GM12878 (cell line): Measurements from ENCODE around the gene C15orf40.

Experiments used
- CHD4 ChIP-seq: fragments of 200-600 bp; sonication (generic); IDR thresholded peaks from 2 replicates; pipeline ENCODE4 v1.6.1; 2016; ENCODE audit warnings: mild to moderate bottlenecking
- HCFC1 ChIP-seq: fragments of 150-350 bp; IDR thresholded peaks from 2 replicates; pipeline ENCODE4 v1.6.1; 2014; ENCODE audit warnings: low read length
- NR2F1 ChIP-seq: fragments of 450-650 bp; conservative IDR thresholded peaks from 2 replicates; pipeline ENCODE4 v1.6.1; 2017; ENCODE audit warnings: mild to moderate bottlenecking
- TF ChIP-seq, protein P1 (sequence below), 3 experiments: IDR thresholded peaks in 2 of 3; conservative IDR thresholded peaks in 1 of 3; 2 replicates each; pipeline ENCODE4 v1.5.1; 2011; ENCODE audit warnings: low read depth in 3 of 3, low read length in 3 of 3, mild to moderate bottlenecking in 3 of 3, control low read depth in 2 of 3, moderate library complexity in 2 of 3, inconsistent platforms in 1 of 3, mixed read lengths in 1 of 3; ENCODE audit not compliant: control insufficient read depth in 2 of 3, insufficient read depth in 1 of 3; ENCODE audit errors: extremely low read depth in 1 of 3

DNA sequence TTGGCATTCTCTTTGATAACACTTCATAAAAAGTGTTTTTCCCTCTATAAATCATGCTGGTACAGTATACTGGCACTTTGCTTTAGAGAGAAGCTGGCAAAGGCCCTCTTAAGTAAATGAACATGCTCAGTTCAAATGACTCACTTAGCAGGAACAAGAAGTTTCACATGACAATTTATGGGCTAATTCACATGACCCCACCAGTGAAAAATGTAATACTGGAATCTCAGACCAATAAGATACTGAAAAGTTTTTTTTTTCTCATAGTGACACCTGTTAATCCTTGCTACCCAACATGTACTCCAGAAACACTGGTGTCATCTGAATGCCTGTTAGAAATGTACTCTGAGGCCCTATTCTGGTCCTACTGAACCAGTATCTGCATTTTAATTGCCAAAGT, 41.7 kb upstream of the C15orf40 start:
- TF ChIP-seq HCFC1 = no peak
- TF ChIP-seq, protein P1, sequence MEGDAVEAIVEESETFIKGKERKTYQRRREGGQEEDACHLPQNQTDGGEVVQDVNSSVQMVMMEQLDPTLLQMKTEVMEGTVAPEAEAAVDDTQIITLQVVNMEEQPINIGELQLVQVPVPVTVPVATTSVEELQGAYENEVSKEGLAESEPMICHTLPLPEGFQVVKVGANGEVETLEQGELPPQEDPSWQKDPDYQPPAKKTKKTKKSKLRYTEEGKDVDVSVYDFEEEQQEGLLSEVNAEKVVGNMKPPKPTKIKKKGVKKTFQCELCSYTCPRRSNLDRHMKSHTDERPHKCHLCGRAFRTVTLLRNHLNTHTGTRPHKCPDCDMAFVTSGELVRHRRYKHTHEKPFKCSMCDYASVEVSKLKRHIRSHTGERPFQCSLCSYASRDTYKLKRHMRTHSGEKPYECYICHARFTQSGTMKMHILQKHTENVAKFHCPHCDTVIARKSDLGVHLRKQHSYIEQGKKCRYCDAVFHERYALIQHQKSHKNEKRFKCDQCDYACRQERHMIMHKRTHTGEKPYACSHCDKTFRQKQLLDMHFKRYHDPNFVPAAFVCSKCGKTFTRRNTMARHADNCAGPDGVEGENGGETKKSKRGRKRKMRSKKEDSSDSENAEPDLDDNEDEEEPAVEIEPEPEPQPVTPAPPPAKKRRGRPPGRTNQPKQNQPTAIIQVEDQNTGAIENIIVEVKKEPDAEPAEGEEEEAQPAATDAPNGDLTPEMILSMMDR (IDR thresholded peaks at IDR 0.05 in 2 of 3, conservative IDR thresholded peaks at IDR 0.05 in 1 of 3; ENCODE audit: control insufficient read depth in 2 of 3, extremely low read depth in 1 of 3, insufficient read depth in 1 of 3, low read depth in 3 of 3, low read length in 3 of 3) = no peak
- TF ChIP-seq CHD4 = no peak
- no peak for TF ChIP-seq NR2F1
